22Rv1 (cell line): ENCODE data around the gene FAM98A.

Source experiments
- H3K27ac ChIP-seq: fragments of 450-650 bp; 2 replicates; pipeline ENCODE4 v1.5.1; 2017
- CTCF ChIP-seq: fragments of 450-650 bp; IDR thresholded peaks from 2 replicates; pipeline ENCODE4 v1.5.1; 2017; ENCODE audit warnings: mild to moderate bottlenecking
- ZFX ChIP-seq: fragments of 450-650 bp; IDR thresholded peaks from 2 replicates; pipeline ENCODE4 v1.6.1; 2017; ENCODE audit warnings: antibody characterized with exemption, borderline replicate concordance

Gene FAM98A

DNA sequence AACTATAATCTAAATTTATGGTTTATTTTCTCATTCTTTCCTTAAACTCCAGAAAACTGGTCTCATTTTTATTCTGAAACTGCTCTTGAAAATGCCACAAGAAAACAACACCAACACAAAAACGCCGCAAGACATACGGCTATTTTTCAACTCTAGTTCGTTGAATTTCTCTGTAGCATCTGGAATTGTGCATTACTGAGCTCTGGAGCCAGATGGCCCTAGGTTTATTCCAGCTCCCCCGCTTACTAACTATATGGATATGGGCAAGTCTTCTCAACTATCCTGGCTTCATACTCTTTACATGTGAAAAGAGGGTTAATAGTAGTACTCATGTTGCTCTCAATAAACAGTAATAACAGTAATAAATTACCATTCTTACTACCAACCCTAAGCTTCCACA lies 19.9 kb downstream of the FAM98A start:
- H3K27ac ChIP-seq: no peak overlapping the region
- TF ChIP-seq CTCF (no peak), ZFX (no peak)

DNA sequence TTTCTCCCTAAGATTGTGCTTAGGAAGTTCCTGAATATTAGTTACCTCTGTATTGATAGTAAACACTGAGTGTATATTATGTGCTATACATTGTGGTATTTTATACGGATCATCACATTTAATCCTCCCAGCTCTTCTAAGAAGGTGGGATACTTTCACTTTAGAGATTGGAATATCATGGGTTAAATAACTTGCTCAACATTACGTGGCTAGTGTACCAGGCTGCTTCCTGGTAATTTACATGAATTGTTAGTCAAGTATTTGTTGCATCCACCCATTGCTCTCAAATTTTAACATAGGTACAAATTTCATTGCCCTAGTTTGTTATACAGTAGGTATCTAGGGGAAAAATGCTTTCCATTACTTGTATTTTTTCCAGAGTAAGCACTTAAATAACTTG lies 21.4 kb downstream of the FAM98A start:
- TF ChIP-seq CTCF (no peak), ZFX (no peak)
- H3K27ac ChIP-seq: no peak overlapping the region

DNA sequence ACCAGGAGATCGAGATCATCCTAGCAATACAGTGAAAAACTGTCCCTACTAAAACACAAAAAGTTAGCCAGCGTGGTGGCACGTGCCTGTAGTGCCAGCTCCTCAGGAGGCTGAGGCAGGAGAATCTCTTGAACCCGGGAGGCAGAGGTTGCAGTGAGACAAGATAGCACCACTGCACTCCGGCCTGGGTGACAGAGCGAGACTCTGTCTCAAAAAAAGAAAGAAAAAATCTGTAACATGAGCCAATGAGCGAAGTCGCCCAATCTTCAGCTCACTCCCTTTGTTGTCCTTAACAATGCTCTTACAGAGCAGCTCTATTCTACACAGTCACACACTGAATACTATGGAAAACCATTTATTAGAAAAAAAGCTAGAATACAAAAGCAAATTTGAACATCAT lies 22.0 kb downstream of the FAM98A start:
- TF ChIP-seq CTCF (no peak), ZFX (no peak)
- no peak overlapping the region for H3K27ac ChIP-seq

- TF ChIP-seq CTCF: no peak
- no peak for TF ChIP-seq ZFX
- no peak overlapping the region for H3K27ac ChIP-seq
Observed at GRCh38 chr2:33573657-33574056, 25.4 kb downstream of the FAM98A start.

DNA sequence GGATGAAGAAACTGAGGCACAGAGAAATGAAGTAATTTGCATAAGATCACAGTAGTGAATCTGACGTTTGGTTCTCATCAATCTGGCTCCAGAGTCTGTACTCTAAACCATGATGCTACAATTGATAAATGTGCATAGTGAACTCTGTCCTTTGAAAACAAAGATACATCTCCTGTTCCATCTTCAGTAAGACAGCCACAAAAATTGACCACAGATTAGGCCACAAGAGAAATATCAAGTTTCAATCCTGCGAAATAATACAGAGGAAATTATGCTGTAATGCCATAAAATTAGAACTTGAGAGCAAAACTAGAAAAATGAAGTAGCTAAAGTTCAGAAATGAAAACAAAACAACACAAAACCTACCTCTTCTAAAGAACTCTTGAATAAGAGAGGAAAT lies 28.4 kb downstream of the FAM98A start:
- no peak overlapping the region for H3K27ac ChIP-seq
- TF ChIP-seq CTCF: no peak
- TF ChIP-seq ZFX: no peak

GRCh38 chr2:33561872-33562271 lies 37.2 kb downstream of the FAM98A start:
- H3K27ac ChIP-seq: no peak overlapping the region
- TF ChIP-seq ZFX (no peak), CTCF (no peak)

GRCh38 chr2:33560017-33560416 lies 39.1 kb downstream of the FAM98A start:
- H3K27ac ChIP-seq: no peak overlapping the region
- no peak for TF ChIP-seq ZFX
- TF ChIP-seq CTCF: no peak
